RWPE1 (cell line): ENCODE results near the gene RNF169.

Experiments used
- CTCF ChIA-PET: fragments of 350-600 bp; sonication (Branson Sonifier 250); formaldehyde crosslinking; extraction: SDS; loops from one replicate; lab custom pipeline; 2021; lab: Yijun Ruan, JAX
- POLR2A ChIA-PET: fragments of 400-600 bp; formaldehyde crosslinking; extraction: SDS; loops from one replicate; lab custom pipeline; 2020; ENCODE audit warnings: antibody characterized with exemption; ENCODE audit not compliant: low non-redundant PET; lab: Yijun Ruan, JAX
- DNase-seq: peaks from one replicate; pipeline ENCODE4 v3.0.0; 2012; ENCODE audit warnings: low spot score
- H3K27ac ChIP-seq: fragments of 450-650 bp; 2 replicates; pipeline ENCODE4 v1.5.1; 2017
- TF ChIP-seq, protein P1 (sequence below): fragments of 450-650 bp; conservative IDR thresholded peaks from 2 replicates; pipeline ENCODE4 v1.5.1; 2017; ENCODE audit warnings: low read depth, mild to moderate bottlenecking

RNF169 gene

DNA sequence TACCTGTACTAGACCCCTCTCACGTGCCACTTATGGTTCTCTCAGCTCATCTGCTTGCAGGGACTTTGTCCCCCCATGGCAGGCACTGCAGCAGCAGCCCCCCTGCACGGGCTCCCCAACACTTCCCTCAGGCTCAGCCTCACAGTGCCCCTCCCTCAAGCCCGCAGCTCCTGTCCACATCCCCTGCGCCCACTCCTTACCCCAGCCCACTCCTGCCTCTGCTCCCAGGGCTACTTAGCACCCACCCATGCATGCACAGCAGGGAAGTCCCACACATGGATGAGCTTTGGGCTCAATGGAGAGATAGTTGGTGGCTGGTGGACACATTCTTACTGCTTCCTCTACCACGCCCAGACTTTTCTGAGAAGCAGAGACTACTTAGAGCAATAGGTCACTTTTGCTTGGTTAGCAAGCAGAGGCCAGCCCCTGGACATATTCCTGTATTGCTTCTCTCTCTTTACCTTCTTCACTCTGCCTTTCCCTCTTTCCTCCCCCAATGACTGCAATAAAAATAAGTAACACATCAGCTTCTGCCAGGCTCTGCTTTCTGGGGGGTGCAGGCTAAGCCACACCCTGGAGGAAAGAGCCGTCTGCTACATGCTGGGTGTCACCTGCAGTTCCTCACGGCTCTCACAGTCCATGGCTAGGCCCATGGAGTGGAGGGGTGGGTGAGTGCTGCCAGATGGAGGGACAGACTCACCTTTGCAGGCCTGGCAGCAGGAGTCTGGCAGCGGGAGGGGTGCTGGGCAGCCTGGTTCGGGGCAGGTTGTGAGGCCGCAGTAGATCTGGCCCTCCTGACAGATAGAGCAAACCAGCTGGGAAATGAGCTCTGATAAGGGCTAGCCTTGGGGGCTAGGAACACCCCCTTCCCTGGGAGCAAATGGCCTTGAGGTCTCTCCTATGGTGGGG, 40.8 kb upstream of the RNF169 start:
- H3K27ac ChIP-seq, result no peak overlapping the region
- TF ChIP-seq, protein P1, sequence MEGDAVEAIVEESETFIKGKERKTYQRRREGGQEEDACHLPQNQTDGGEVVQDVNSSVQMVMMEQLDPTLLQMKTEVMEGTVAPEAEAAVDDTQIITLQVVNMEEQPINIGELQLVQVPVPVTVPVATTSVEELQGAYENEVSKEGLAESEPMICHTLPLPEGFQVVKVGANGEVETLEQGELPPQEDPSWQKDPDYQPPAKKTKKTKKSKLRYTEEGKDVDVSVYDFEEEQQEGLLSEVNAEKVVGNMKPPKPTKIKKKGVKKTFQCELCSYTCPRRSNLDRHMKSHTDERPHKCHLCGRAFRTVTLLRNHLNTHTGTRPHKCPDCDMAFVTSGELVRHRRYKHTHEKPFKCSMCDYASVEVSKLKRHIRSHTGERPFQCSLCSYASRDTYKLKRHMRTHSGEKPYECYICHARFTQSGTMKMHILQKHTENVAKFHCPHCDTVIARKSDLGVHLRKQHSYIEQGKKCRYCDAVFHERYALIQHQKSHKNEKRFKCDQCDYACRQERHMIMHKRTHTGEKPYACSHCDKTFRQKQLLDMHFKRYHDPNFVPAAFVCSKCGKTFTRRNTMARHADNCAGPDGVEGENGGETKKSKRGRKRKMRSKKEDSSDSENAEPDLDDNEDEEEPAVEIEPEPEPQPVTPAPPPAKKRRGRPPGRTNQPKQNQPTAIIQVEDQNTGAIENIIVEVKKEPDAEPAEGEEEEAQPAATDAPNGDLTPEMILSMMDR, result no peak
- no peak for DNase-seq
- CTCF ChIA-PET, result interaction anchor here (0.6 kb wide), 1 partner anchor 24 kb away, joined by 3 read pairs; no protein-coding TSS in a partner anchor
- POLR2A ChIA-PET, result no interaction called here

DNA sequence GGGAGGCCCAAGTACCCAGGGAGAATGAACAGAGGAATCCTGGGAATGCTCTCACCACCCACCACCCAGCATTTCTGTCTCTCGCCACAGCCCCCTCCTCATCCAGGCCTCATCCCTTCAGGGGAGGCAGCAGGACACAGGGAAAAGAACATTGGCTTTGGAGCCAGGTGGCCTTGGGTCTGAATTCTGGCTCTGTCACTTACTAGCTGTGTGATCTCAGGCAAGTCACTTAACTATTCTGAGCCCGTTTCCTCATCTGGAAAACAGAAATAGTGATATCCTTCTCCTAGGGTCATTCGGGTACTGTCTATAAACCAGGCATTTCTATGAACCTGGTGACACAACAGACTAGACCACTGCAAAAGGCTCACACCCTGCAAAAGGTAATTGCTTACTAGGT, 39.5 kb upstream of the RNF169 start:
- CTCF ChIA-PET, result interaction anchor here (0.5 kb wide), 1 partner anchor 1443 kb away, joined by 3 read pairs; no protein-coding TSS in a partner anchor
- H3K27ac ChIP-seq, result no peak overlapping the region
- POLR2A ChIA-PET, result no interaction called here
- DNase-seq, result no peak
- TF ChIP-seq, protein P1, result no peak

DNA sequence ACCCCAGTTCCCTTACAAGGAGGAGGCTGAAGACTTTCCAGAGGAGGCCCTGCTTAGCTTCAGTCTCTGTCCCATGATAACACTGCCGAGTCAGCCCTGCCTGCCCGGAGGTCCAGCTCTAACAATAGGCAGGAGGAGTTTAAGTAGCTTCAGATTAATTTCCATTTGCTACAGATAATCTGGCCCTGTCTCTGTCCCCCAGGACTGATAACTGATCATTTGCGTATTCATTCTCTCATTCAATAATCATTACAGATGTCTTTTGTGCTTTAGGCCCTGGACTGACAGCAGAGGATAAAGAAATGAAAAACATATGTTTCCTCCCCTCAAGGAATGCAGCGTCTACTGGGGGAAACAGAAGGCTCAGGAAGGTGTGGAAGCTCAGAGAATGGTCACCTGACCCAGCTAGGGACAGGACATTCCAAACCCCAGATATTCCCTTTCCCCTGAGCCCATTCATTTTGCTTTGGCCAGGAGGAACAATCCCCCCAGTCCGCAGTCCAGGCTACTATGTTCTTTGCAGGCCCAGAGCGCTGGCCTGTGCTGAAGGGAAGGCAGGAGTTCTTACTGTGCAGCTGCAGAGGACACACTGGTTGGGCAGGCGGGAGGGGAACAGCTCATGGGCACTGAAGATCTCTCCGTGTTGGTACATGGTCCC, 38.2 kb upstream of the RNF169 start:
- ChIA-PET CTCF (interaction anchor here (0.6 to 1.2 kb wide), 4 partner anchors 8 to 970 kb away, joined by 3 to 7 read pairs (median 4); no protein-coding TSS in a partner anchor), POLR2A (no interaction called here)
- H3K27ac ChIP-seq, result no peak overlapping the region
- TF ChIP-seq, protein P1, result no peak
- no peak for DNase-seq

DNA sequence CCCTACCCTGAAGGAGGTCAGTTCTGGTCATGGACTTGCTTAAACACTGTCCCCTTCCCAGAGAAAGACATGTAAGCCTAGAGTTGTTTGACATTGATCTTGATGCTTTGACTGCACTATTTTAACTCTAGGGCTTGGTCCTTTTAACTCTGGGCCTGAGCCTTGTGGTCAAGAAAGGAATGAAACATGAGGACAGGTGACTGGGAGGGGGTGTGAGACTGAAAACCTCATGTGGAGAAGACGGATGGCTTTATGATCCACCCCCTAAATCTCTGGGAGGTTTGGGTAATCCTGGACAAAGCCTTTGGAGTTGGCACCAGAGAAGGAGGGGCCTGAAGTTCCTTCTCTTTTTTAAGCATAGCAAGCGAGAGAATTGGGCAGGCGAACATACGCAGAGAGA, 35.0 kb upstream of the RNF169 start:
- ChIA-PET CTCF (no interaction called here), POLR2A (no interaction called here)
- TF ChIP-seq, protein P1, result no peak
- no peak for DNase-seq
- H3K27ac ChIP-seq, result no peak overlapping the region

DNA sequence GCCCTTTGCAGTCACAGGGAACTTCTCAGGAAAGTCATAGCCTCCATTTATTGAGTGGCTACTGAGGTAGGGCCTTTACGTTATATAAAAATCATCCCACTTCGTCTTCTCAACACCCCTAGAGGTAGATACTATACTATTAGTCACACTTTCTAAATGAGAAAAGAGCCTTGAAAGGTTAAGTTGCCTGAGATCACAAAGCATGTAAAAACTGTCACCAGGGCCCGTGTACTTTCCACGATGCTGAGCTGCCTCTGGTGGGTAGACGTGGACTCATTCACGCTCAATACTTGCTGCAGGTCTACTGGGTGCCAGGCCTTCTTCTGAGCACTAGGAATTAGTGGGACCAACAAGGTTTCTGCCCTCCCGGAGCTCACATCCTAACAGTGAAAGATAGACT, 33.7 kb upstream of the RNF169 start:
- ChIA-PET CTCF (interaction anchor here (0.6 kb wide), 1 partner anchor 142 kb away, joined by 5 read pairs; no protein-coding TSS in a partner anchor), POLR2A (no interaction called here)
- TF ChIP-seq, protein P1, result no peak
- DNase-seq, result no peak
- H3K27ac ChIP-seq, result no peak overlapping the region

DNA sequence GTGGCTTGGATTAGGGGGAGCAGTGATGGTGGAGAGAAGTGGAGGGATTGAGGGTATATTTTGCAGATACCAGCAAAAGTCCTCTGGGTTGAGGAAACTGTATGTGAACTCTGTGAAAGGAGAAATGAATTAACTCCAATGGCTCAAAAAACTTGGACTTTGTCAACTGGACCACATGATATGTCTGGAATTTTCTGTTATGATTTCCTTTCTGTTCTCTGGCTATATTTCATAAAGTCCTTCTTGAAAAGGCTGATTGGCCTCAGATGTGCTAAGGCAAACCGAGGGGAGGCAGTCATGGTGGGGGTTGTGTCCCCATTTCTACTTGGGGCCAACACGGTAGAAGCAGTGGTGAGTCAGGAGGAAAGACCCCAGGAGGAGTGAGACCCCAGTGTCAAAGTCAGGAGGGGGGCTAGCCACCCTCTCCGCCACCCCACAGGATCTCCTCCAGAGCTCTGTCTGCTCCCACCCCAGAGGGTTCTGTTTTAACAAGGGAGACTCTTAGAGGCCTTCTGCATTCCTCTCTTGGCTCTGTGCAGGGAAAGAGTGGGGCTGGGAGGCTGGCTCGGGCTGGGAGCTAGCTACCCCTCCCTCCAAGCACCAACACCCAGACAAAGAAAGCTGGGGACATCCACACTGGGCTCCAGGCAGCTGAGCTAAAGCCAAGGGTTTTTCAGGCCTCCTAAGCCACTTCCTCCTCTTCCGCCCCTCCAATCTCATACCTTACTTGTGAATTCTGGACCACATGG, 31.3 kb upstream of the RNF169 start:
- DNase-seq, result no peak
- CTCF ChIA-PET, result interaction anchor here (1.2 kb wide), 1 partner anchor 9 kb away, joined by 7 read pairs; no protein-coding TSS in a partner anchor
- no peak overlapping the region for H3K27ac ChIP-seq
- TF ChIP-seq, protein P1, result no peak
- POLR2A ChIA-PET, result no interaction called here
